ENCODE results near the gene BANF2.

Gene BANF2

GRCh38 chr20:17651760-17652388, 47.9 kb upstream of the BANF2 start:
- Histone ChIP-seq H3K36me3 (replicated peaks; ENCODE audit: insufficient read depth, low read length) (peaks cover 12% of the 10 kb centered on the region), H3F3A (ENCODE audit: insufficient read depth, low read length) (no peaks in the 10 kb centered on the region; the same call in none of the 2 replicates), H3K27ac (ENCODE audit: low read length) (no peak overlapping the region), H3K9me3 (replicated peaks; ENCODE audit: insufficient read depth, low read length) (no peaks in the 10 kb centered on the region), H3K9ac (ENCODE audit: low read length) (no peak overlapping the region), H3K27me3 (replicated peaks; ENCODE audit: insufficient read depth, low read length) (no peaks in the 10 kb centered on the region), H3K4me1 (ENCODE audit: low read length) (no peaks in the 10 kb centered on the region), H3K4me3 (ENCODE audit: low read length) (no peak overlapping the region), H3K4me2 (ENCODE audit: low read depth, low read length) (no peak overlapping the region), H2AFZ (ENCODE audit: low read length) (no peak overlapping the region), H3K79me2 (ENCODE audit: low read length) (peaks cover 99% of the 10 kb centered on the region), H3K9me2 (replicated peaks; ENCODE audit: insufficient read depth, low read length) (no peaks in the 10 kb centered on the region), H4K20me1 (ENCODE audit: insufficient read depth, low read length) (peaks cover 70% of the 10 kb centered on the region)
- peak; percentile 28 for DNase-seq
- no peak for TF ChIP-seq EZH2phosphoT487 (IDR thresholded peaks at IDR 0.05; ENCODE audit: low read length)
- peak; percentile 23; the same call in 1 of the 2 replicates for TF ChIP-seq CTCF (IDR thresholded peaks at IDR 0.05; ENCODE audit: low read length)
- TF ChIP-seq EZH2 (optimal IDR thresholded peaks at IDR 0.05; ENCODE audit: low read depth, low read length) = no peak

- no peaks in the 10 kb centered on the region for H3K9me2 ChIP-seq (replicated peaks; ENCODE audit: insufficient read depth, low read length)
- no peaks in the 10 kb centered on the region; the same call in none of the 2 replicates for H3F3A ChIP-seq (ENCODE audit: insufficient read depth, low read length)
- peaks cover 12% of the 10 kb centered on the region for H3K36me3 ChIP-seq (replicated peaks; ENCODE audit: insufficient read depth, low read length)
- H3K4me1 ChIP-seq (ENCODE audit: low read length) = no peaks in the 10 kb centered on the region
- TF ChIP-seq CTCF (IDR thresholded peaks at IDR 0.05; ENCODE audit: low read length) (no peak), EZH2phosphoT487 (IDR thresholded peaks at IDR 0.05; ENCODE audit: low read length) (no peak), EZH2 (optimal IDR thresholded peaks at IDR 0.05; ENCODE audit: low read depth, low read length) (no peak)
- H3K79me2 ChIP-seq (ENCODE audit: low read length) = peaks cover 99% of the 10 kb centered on the region
- no peaks in the 10 kb centered on the region for H3K9me3 ChIP-seq (replicated peaks; ENCODE audit: insufficient read depth, low read length)
- no peak for DNase-seq
- H3K4me2 ChIP-seq (ENCODE audit: low read depth, low read length) = no peak overlapping the region
- H2AFZ ChIP-seq (ENCODE audit: low read length) = no peak overlapping the region
- H3K9ac ChIP-seq (ENCODE audit: low read length) = no peak overlapping the region
- H3K4me3 ChIP-seq (ENCODE audit: low read length) = no peak overlapping the region
- no peak overlapping the region for H3K27ac ChIP-seq (ENCODE audit: low read length)
- H3K27me3 ChIP-seq (replicated peaks; ENCODE audit: insufficient read depth, low read length) = no peaks in the 10 kb centered on the region
- peaks cover 70% of the 10 kb centered on the region for H4K20me1 ChIP-seq (ENCODE audit: insufficient read depth, low read length)
Observed at GRCh38 chr20:17652411-17652810, 47.4 kb upstream of the BANF2 start.

- TF ChIP-seq EZH2phosphoT487 (IDR thresholded peaks at IDR 0.05; ENCODE audit: low read length) = no peak
- no peak for TF ChIP-seq EZH2 (optimal IDR thresholded peaks at IDR 0.05; ENCODE audit: low read depth, low read length)
- no peak for TF ChIP-seq CTCF (IDR thresholded peaks at IDR 0.05; ENCODE audit: low read length)
- Histone ChIP-seq H3F3A (ENCODE audit: insufficient read depth, low read length) (no peaks in the 10 kb centered on the region; the same call in none of the 2 replicates), H3K79me2 (ENCODE audit: low read length) (peaks cover 99% of the 10 kb centered on the region), H2AFZ (ENCODE audit: low read length) (no peak overlapping the region), H3K9ac (ENCODE audit: low read length) (no peak overlapping the region), H3K27ac (ENCODE audit: low read length) (no peak overlapping the region), H3K4me1 (ENCODE audit: low read length) (no peaks in the 10 kb centered on the region), H3K9me2 (replicated peaks; ENCODE audit: insufficient read depth, low read length) (no peaks in the 10 kb centered on the region), H3K4me2 (ENCODE audit: low read depth, low read length) (no peak overlapping the region), H3K4me3 (ENCODE audit: low read length) (no peak overlapping the region), H3K36me3 (replicated peaks; ENCODE audit: insufficient read depth, low read length) (peaks cover 20% of the 10 kb centered on the region), H3K9me3 (replicated peaks; ENCODE audit: insufficient read depth, low read length) (no peaks in the 10 kb centered on the region), H3K27me3 (replicated peaks; ENCODE audit: insufficient read depth, low read length) (no peaks in the 10 kb centered on the region), H4K20me1 (ENCODE audit: insufficient read depth, low read length) (peaks cover 58% of the 10 kb centered on the region)
- DNase-seq = no peak
Observed at GRCh38 chr20:17653835-17654648, 45.7 kb upstream of the BANF2 start.
